GM23338 (cell line): Measurements from ENCODE around the gene ZBTB42. TPM values are rescaled to one million over a fixed set of nuclear protein-coding genes. Genes with fewer than 3 reads are reported as not detected.

Experiments used
- ATAC-seq: fragments of 200-7000 bp; cut with Tn5 transposase; 3 replicates; pipeline ENCODE4 v1.9.1; 2020
- DNase-seq: peaks from one replicate; pipeline ENCODE4 v3.0.0-alpha.2; 2015; ENCODE audit warnings: low spot score
- H2AFZ ChIP-seq: fragments of 200-600 bp; sonication (generic); 2 replicates; pipeline ENCODE4 v1.8.0; 2016; ENCODE audit warnings: antibody characterized with exemption, mild to moderate bottlenecking, moderate library complexity
- H3F3A ChIP-seq: fragments of 200-600 bp; sonication (generic); replicated peaks from 2 replicates; pipeline ENCODE4 v1.8.0; 2017; ENCODE audit warnings: antibody characterized with exemption, mixed run types, low read depth
- H3K27ac ChIP-seq: fragments of 200-600 bp; sonication (generic); 2 replicates; pipeline ENCODE4 v1.6.1; 2016; ENCODE audit warnings: low read depth
- H3K27me3 ChIP-seq: fragments of 200-600 bp; sonication (generic); 2 replicates; pipeline ENCODE4 v1.8.0; 2016; ENCODE audit warnings: mild to moderate bottlenecking, mixed run types, moderate library complexity; ENCODE audit not compliant: insufficient read depth
- H3K36me3 ChIP-seq: fragments of 200-600 bp; sonication (generic); 2 replicates; pipeline ENCODE4 v1.8.0; 2016; ENCODE audit warnings: mild to moderate bottlenecking; ENCODE audit not compliant: insufficient read depth
- H3K4me1 ChIP-seq: fragments of 200-600 bp; sonication (generic); 2 replicates; pipeline ENCODE4 v1.8.0; 2016; ENCODE audit warnings: mild to moderate bottlenecking, moderate library complexity; ENCODE audit not compliant: insufficient read depth
- H3K4me2 ChIP-seq: fragments of 200-600 bp; sonication (generic); 2 replicates; pipeline ENCODE4 v1.7.1; 2017; ENCODE audit warnings: mixed run types
- H3K4me3 ChIP-seq: fragments of 200-600 bp; sonication (generic); 2 replicates; pipeline ENCODE4 v1.6.1; 2016; ENCODE audit warnings: mixed run types
- H3K79me2 ChIP-seq: fragments of 200-600 bp; sonication (generic); replicated peaks from 2 replicates; pipeline ENCODE4 v1.8.0; 2017; ENCODE audit warnings: mild to moderate bottlenecking; ENCODE audit not compliant: insufficient read depth
- H3K9me2 ChIP-seq: fragments of 200-600 bp; sonication (generic); 2 replicates; pipeline ENCODE4 v1.8.0; 2017; ENCODE audit not compliant: insufficient read depth
- H4K20me1 ChIP-seq: fragments of 200-600 bp; sonication (generic); replicated peaks from 2 replicates; pipeline ENCODE4 v1.8.0; 2017; ENCODE audit warnings: mild to moderate bottlenecking; ENCODE audit not compliant: insufficient read depth
- H3K27ac Mint-ChIP-seq: 2 replicates; pipeline ENCODE4 v1.8.0; 2020; ENCODE audit warnings: inconsistent platforms, mild to moderate bottlenecking, moderate library complexity, mixed read lengths
- H3K27me3 Mint-ChIP-seq: 3 replicates; pipeline ENCODE4 v1.8.0; 2022; ENCODE audit warnings: low read depth, mild to moderate bottlenecking, moderate library complexity, mixed read lengths, inconsistent platforms; ENCODE audit not compliant: insufficient read depth, poor library complexity
- H3K36me3 Mint-ChIP-seq: 3 replicates; pipeline ENCODE4 v1.8.0; 2021; ENCODE audit warnings: low read depth, mild to moderate bottlenecking, inconsistent platforms, moderate library complexity, mixed read lengths
- H3K4me1 Mint-ChIP-seq: 3 replicates; pipeline ENCODE4 v1.8.0; 2020; ENCODE audit warnings: mild to moderate bottlenecking, inconsistent platforms, mixed read lengths
- H3K4me3 Mint-ChIP-seq: 3 replicates; pipeline ENCODE4 v1.8.0; 2021; ENCODE audit warnings: moderate library complexity, mild to moderate bottlenecking, inconsistent platforms, mixed read lengths
- H3K9me3 Mint-ChIP-seq: 3 replicates; pipeline ENCODE4 v1.8.0; 2020; ENCODE audit warnings: moderate library complexity, mild to moderate bottlenecking, inconsistent platforms, mixed read lengths
- EZH2 ChIP-seq: fragments of 200-600 bp; sonication (generic); IDR thresholded peaks from one replicate; pipeline ENCODE4 v1.8.0; 2017; ENCODE audit warnings: antibody characterized with exemption, mild to moderate bottlenecking, low read depth; ENCODE audit not compliant: unreplicated experiment
- REST ChIP-seq: IDR thresholded peaks from one replicate; pipeline ENCODE4 v1.6.1; 2018; ENCODE audit warnings: antibody characterized with exemption; ENCODE audit not compliant: unreplicated experiment
- ZNF462 ChIP-seq: fragments of 250-450 bp; sonication (Bioruptor Pico); IDR thresholded peaks from 2 replicates; pipeline ENCODE4 v1.5.0; 2020; ENCODE audit warnings: mild to moderate bottlenecking, moderate library complexity
- polyA plus RNA-seq: library from polyadenylated mRNA; unstranded; fragments of >200 nt; fragmentation: Nextera tagmentation; extraction: Ambion mirVana; gene quantifications from 2 replicates; pipeline ENCODE4 v1.2.1, GENCODE V29; 2016
- total RNA-seq: library from RNA; depleted of rRNA; stranded (reverse); fragments of >200 nt; shearing (Covaris generic); gene quantifications from 2 replicates; pipeline ENCODE4 v1.2.3, GENCODE V29; 2014

Gene ZBTB42
- total and polyA plus RNA-seq, 2 experiments from 2014 or later = 0.70 to 4.4 TPM

GRCh38 chr14:104841730-104842129 is 40.8 kb downstream of the ZBTB42 start (continued):
- TF ChIP-seq ZNF462 (CRISPR knock-in tag) = no peak
- no peak for TF ChIP-seq EZH2

GRCh38 chr14:104843006-104843405 is 42.1 kb downstream of the ZBTB42 start:
- Histone ChIP-seq H3K4me2 (peak overlapping the region; percentile 85), H2AFZ (peak overlapping the region; percentile 56), H3K27me3 (peaks cover 44% of the 10 kb centered on the region), H3F3A (peaks cover 11% of the 10 kb centered on the region), H3K27ac (no peak overlapping the region), H3K4me3 (peak overlapping the region; percentile 71), H3K36me3 (no peaks in the 10 kb centered on the region), H3K4me1 (peaks cover 9% of the 10 kb centered on the region; the same call in 1 of the 2 replicates), H4K20me1 (no peaks in the 10 kb centered on the region), H3K79me2 (no peaks in the 10 kb centered on the region), H3K9me2 (no peaks in the 10 kb centered on the region)
- H3K36me3 Mint-ChIP-seq = no peaks in the 10 kb centered on the region
- H3K9me3 Mint-ChIP-seq = peaks cover 4% of the 10 kb centered on the region; the same call in 2 of the 3 replicates
- H3K4me1 Mint-ChIP-seq = peaks cover 12% of the 10 kb centered on the region; the same call in 2 of the 3 replicates
- no peak overlapping the region; the same call in 1 of the 2 replicates for H3K27ac Mint-ChIP-seq
- ATAC-seq (peak; percentile 12; the same call in 2 of the 3 replicates), DNase-seq (no peak)
- H3K27me3 Mint-ChIP-seq = peaks cover 31% of the 10 kb centered on the region
- peak overlapping the region; percentile 79 for H3K4me3 Mint-ChIP-seq
- TF ChIP-seq ZNF462 (CRISPR knock-in tag) (no peak), REST (no peak)
